Measurements from ENCODE around the gene NR1D1.

The NR1D1 gene

GRCh38 chr17:40111221-40112128, 11.1 kb upstream of the NR1D1 start:
- peak; percentile 89 for DNase-seq

DNA sequence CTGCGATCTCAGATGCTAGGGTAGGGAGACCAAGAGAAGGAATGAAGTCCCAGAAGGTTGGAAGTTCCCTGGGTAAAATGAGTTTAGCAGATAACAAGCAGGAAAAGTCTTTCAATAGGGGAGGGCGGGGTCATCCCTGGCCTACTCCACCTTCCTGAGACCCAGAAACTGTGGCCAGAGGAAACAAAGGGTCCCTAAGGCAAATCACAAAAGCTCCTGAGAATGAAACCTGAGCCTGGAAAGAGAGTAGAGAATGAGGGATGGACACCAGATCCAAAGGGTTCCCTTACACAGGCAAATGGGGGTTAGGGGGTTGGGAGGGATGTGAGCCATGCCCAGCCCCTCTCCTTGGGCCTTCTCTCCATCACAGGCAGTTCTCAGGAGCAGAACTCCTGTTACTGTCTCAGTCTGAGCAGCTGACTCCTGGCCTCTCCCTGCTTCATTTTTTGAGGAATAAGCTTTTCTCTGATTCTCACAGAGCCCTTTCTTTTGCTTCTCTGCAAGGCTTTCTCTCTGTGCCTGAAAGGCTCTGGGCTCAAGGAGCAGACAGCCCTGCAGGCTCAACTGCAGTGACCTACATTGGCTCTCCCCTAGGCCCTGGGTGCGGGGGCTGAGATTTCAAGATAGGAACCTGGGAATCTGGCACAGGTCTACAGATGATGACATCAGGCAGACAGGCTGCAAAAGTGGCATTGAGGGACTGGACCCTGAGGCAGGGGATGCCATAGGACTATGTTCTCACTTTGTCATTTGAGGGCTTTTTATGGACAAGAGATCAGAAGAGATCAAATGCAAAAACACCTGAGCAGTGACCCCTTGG, 9.8 kb upstream of the NR1D1 start:
- no peak for DNase-seq

GRCh38 chr17:40108970-40109824, 8.8 kb upstream of the NR1D1 start:
- DNase-seq = no peak

GRCh38 chr17:40107522-40108174, 7.3 kb upstream of the NR1D1 start:
- DNase-seq = peak; percentile 76

DNA sequence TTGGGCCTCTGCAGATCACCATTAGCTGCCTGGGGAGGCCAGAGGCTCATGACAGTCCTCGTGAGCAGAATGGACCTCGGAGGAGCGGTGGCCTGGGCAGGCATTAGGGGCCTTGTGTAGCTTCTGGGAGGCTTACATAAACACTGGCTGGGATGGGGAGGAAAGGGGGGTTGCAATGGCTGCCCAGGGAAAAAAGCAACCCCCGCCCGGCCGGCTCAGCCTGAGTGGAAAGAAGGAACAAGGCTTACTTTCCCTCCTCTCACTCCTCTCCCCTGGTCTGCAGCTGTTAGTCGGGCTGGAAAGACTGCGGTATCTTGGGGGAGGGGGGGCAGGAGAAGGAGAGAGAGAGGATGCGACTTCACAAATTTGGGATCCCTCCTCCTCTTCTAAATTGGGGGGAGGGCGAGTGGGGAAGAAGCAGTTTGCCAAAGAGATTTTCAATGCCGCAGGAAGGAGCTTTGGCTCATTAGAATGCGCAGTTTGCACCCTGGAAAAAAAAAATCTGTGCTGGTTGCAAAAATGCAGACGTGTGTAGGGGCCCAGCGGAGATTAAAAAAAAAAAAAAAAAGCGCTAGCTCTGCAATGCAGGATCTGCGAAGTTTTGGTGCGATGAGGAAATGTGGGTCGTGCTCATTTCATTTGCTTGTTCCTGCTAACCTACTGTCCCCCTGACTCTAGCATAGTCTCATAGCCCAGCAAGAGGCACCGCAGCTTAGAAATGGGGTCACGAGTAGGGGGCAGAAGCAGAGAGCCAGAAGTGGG, 6.6 kb upstream of the NR1D1 start:
- DNase-seq = no peak

GRCh38 chr17:40105861-40106759, 5.7 kb upstream of the NR1D1 start:
- no peak for DNase-seq

GRCh38 chr17:40104594-40105486, 4.5 kb upstream of the NR1D1 start:
- DNase-seq = no peak

DNA sequence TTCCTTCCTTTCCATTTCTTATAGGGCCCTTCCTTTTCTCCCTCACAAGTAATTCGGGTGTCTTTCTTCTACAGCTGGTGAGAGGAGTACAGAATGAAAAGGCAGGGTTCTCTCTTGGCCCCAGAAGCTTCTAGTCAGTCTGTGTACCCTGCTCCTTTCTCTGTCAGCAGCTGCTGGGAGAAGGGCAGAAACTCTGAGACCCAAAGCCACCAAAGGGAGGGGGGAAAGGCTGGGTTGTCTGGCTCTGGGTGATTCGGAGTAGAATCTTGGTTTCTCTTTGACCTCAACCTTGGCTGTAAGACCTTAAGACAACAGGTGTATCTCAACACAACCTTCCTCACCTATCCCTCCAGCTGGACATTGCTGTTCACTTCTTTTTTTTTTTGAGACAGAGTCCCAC, 3.3 kb upstream of the NR1D1 start:
- DNase-seq = no peak

DNA sequence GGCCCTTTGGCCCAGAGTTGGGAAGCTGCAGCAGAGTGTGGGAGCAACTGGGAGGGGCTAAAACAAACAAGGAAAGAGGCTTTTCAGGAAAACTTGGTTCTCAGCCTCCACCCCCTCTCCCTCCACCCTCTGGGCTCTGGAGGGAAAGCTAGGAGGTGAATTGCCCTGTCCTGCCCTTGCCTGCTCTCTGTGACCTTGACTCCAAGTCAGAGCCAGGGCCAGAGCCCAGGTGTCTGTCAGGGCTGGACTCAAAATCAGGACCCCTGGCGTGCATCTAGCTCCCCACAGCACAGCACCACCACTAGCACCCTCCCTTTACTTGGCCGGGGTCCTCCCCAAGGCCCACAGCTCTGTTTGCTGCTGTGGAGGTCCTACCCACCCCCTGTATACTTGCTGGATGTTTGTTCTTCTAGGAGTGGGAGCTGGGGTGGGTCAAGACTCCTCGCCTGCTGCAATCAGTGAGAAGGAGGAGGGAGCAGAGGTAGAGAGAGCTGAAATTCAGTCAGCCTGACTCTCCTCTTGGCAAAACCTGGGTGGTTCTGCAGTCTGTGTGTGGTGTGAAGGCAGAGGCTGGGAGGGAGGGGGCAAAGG, 2.8 kb upstream of the NR1D1 start:
- no peak for DNase-seq

DNA sequence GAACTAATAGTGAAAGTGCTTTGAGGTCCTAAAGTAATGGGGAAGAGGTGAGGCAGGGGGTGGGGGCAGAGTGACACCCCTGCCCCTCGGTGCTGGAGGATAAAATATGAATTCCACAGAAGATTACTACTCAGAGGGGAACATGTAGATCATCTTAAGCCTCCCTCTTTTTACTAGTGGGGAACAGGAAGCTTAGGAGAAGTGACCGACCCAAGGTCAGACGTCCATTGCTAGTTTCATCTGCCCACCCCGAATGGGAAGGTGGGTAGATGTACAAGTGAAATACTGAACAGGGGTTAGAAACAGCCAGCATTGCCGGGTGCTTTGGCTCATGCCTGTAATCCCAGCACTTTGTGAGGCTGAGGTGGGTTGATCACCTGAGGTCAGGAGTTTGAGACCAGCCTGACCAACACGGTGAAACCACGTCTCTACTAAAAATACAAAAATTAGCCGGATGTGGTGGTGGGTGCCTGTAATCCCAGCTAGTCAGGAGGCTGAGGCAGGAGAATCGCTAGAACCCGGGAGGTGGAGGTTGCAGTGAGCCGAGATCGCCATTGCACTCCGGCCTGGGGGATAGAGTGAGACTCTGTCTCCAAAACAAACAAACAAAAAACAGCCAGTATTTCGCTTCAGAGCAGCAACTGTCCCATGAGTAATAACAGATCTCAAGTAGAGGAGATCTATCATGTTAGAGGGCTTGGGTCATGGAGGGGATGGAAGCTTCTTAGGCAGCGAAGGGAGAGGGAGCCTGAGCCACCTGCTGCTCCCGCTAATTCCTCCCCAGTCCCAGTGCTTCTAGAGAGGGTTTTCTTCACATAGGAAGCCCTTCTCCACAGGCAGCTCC, 1.2 kb upstream of the NR1D1 start:
- no peak for DNase-seq

DNA sequence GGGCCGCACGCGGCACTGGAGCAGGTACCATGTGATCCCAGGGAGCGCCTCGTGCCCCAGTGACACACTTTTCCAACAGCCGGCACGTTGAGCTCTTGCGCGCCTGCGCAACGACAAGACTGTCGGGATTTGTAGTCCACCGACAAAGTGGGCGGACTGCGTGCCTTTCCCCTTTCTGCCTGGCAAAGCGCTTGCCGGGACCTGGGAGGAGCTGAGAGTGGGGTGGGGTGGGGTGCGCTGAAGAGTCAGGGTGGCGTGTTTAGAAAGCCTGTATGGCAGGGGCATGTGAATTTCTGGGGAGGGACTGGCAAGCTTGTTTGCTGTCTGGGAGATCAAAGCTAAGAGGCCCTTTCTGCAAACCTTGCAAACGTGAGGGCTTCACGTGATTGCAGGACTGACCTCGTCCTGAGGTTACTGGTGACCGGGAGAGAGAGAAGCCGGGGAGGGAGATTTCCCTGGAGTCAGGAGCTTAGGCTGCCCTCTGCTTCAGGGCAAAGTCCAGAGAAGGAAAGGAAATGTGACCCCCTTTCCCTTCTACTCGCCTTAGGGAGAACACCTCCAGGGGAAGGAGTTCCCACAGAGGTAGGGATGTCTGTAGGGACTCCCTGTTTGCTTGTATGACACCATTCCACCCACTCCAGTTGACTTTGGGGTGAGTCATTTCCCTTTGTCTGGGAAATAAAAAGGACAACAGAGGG, 429 bp upstream of the NR1D1 start:
- peak; percentile 97 for DNase-seq

DNA sequence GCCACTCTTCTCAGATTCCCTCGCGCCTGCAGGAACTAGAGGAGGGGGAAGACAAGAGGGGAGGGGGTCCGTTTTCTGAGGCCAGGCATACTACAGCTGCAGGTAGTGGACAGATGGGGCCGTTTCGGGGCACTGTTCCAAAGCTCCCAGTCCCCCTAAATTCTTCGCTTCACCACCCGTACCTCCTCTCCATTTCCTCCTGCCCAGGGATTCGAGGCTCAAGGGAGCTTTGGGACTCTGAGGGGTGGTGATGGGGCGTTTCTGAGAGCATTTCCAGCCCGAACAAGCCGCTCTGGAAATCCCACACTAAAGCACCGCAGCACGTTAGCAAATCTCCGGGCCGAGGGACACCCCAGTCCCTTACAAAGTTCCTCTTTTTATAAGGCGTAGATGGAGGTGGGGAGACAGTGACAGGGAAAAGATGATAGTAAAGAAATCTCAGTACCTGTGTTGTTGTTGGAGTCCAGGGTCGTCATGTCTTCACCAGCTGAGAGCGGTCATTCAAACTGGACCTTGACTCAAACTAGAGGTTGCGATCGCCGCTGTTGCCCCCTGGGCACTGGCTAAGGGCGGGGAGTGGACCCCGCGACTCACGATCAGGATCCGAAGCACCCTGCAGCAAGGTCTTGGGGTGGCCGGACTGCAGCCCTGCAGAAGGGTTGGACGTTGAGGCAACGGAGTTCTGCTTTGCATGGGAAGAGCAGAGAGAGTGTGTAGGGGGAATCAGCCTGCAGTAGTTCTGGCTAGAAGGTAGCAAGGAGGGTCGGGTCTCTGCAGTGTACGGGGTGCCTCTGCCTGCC, 570 bp downstream of the NR1D1 start:
- DNase-seq = peak; percentile 81

DNA sequence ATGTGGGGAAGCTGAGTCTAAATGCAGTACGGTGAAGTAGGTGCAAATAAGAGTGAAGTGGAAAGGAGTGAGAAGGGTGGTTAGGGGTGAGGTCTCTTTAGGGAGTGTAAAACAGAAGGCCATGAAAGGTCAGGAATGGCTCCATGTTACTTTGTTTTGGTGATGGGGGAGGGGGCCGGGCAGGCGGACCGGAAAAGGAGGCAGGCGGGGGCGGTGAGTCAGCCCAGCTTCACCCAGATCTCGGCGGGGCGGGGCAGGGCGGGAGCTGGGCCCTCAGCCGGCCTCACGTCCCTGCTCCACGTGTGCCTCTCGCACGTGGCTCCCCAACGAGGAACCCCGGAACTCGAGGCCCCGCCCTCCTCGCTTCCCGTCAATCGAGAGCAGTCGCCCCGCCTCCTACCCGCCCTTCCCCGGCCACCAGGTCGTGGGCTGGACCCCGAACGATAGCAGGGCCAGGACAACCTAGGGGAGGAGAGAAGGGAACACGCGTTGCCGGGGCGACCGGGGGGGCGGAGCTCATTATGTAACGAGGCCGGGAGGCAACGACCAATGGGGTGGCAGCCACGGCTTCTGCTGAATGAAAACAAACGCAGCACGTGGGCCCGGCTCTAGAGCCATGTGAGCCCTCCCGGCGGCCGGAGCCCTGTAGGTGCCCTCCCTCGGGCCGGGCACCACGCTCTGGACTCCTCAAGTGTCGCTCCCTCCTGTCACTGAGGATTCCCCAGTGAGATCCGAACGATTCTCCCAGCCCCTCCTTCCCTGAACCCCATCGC, 1.4 kb downstream of the NR1D1 start:
- peak; percentile 98 for DNase-seq

- DNase-seq = peak; percentile 43
Measured at GRCh38 chr17:40097931-40098845, 2.2 kb downstream of the NR1D1 start.

DNA sequence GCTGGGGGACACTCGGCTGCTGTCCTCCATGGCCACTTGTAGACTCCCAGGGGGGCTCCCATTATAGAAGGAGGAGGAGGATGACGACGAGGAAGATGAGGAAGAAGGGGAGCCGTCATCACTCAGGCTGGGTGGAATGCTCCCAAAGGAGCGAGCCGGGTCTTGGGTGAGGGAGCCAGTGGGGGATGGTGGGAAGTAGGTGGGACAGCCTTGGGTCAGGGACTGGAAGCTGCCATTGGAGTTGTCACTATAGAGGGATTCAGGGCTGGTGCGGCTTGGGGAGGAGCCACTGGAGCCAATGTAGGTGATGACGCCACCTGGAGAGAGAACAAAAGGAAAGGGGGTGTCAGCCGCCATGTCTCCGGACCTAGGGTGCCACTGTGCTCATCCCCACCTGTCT, 3.3 kb downstream of the NR1D1 start:
- no peak for DNase-seq

Measured in suppressor macrophage treated with lipopolysaccharide for 4 hours (primary cell).